HG02973 (cell line): ENCODE results near the gene HSPD1.

Experiments
- ATAC-seq: cut with Tn5 transposase; IDR thresholded peaks from one replicate; pipeline ENCODE4 v1.9.1; 2021; ENCODE audit warnings: moderate library complexity; ENCODE audit not compliant: unreplicated experiment

The HSPD1 gene

GRCh38 chr2:197442857-197443256, 56.8 kb downstream of the HSPD1 start:
- no peak for ATAC-seq

DNA sequence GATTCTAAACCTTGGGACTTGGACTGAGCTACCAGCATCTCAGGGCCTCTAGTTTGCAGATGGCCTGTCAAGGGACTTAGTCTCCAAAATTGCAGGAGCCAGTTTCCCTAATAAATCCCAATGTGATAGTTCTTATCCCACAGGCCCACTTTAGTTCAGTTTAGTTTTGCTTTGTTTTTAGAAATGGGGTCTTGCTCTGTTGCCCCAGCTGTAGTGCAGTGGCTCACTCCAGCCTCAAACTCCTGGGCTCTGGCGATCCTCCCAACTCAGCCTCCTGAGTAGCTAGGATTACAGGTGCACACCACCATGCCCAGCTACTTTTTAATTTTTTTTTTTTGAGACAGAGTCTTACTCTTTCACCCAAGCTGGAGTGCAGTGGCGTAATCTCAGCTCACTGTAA, 62.3 kb downstream of the HSPD1 start:
- ATAC-seq, result no peak
